OCI-LY3 (cell line): ENCODE data around the gene C13orf46.

Experiments
- H2AFZ ChIP-seq: fragments of 200-600, 300-600 bp; shearing (Covaris generic); 2 replicates; pipeline ENCODE4 v1.6.0; 2014; ENCODE audit warnings: antibody characterized with exemption, low read depth, low read length
- H3K27ac ChIP-seq: fragments of 200-600, 300-600 bp; sonication (generic); 2 replicates; pipeline ENCODE4 v1.5.1; 2014; ENCODE audit warnings: mild to moderate bottlenecking, low read length, moderate library complexity, mixed read lengths
- H3K27me3 ChIP-seq: fragments of 200-600, 300-600 bp; sonication (generic); 2 replicates; pipeline ENCODE4 v1.6.1; 2014; ENCODE audit warnings: low read depth, low read length, mixed read lengths
- H3K36me3 ChIP-seq: fragments of 200-600, 300-600 bp; sonication (generic); replicated peaks from 2 replicates; pipeline ENCODE3; 2014; ENCODE audit warnings: low read depth, low read length, mixed read lengths
- H3K4me1 ChIP-seq: fragments of 300-600, 200-600 bp; sonication (generic); 2 replicates; pipeline ENCODE4 v1.6.1; 2014; ENCODE audit warnings: low read length, mixed read lengths
- H3K4me2 ChIP-seq: fragments of 200-600, 300-600 bp; sonication (generic); 2 replicates; pipeline ENCODE4 v1.6.1; 2014; ENCODE audit warnings: low read length, mixed read lengths
- H3K4me3 ChIP-seq: fragments of 300-600, 200-600 bp; sonication (generic); 2 replicates; pipeline ENCODE4 v1.5.1; 2014; ENCODE audit warnings: antibody characterized with exemption, mild to moderate bottlenecking, low read length, moderate library complexity
- H3K79me2 ChIP-seq: fragments of 300-600, 200-600 bp; shearing (Covaris generic); 2 replicates; pipeline ENCODE4 v1.6.1; 2014; ENCODE audit warnings: mild to moderate bottlenecking, low read length, mixed read lengths
- H3K9ac ChIP-seq: fragments of 300-600, 200-600 bp; shearing (Covaris generic); 2 replicates; pipeline ENCODE4 v1.6.0; 2014; ENCODE audit warnings: mild to moderate bottlenecking, low read length, moderate library complexity
- H3K9me3 ChIP-seq: fragments of 200-600, 300-600 bp; shearing (Covaris generic); 2 replicates; pipeline ENCODE4 v1.6.1; 2014; ENCODE audit warnings: low read length, mixed read lengths; ENCODE audit not compliant: insufficient read depth
- H4K20me1 ChIP-seq: fragments of 200-600, 300-600 bp; sonication (generic); 2 replicates; pipeline ENCODE4 v1.6.1; 2016; ENCODE audit warnings: low read length, mixed read lengths; ENCODE audit not compliant: insufficient read depth
- EZH2phosphoT487 ChIP-seq: fragments of 200-600 bp; shearing (Covaris generic); IDR thresholded peaks from 2 replicates; pipeline ENCODE4 v1.6.1; 2018; ENCODE audit warnings: antibody characterized with exemption, mixed run types, low read depth
- TF ChIP-seq, protein P1 (sequence below): fragments of 200-600, 300-600 bp; sonication (generic); IDR thresholded peaks from 2 replicates; pipeline ENCODE4 v1.5.1; 2014; ENCODE audit warnings: antibody characterized with exemption, low read length, low read depth

C13orf46 gene

DNA sequence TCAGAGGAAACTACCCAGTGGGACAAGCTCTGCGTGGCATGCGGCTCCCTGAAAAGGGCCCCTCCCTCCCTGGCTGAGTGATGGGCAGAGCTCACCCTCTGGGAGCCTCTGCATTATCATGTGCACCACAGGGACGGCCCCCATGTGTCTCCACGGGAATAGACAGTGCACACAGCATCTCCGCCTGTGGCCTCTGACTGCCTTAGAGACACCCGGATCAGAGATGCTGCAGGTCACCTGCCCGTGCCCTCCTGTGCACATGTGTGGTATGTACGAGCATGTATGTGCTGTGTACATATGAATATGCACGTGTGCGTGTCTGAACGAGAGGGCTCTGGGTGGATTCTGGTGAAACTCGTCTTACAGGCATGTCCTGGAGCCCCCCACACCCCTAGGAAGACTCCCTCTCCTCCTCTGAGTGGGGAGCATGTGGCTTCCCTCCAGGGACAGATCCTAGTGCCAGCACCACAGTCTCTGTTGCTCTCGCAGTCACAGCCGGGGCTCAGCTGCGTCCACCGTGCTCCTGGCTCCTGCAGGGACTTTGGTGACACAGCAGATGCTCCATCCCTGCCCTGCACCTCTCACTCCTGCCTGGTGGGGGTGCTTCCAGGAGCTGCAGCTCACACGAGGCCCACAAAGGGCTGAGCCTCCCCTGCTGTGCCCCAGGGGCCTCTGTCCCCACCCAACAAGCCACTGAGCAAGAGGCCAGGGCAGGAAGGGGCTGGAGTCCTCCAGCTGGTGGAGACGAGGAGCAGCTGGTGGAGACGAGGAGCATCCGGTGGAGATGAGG, 19.6 kb downstream of the C13orf46 start:
- no peak overlapping the region for H2AFZ ChIP-seq
- H4K20me1 ChIP-seq, result no peaks in the 10 kb centered on the region
- no peak overlapping the region for H3K4me2 ChIP-seq
- no peaks in the 10 kb centered on the region for H3K36me3 ChIP-seq
- peaks cover 7% of the 10 kb centered on the region for H3K9me3 ChIP-seq
- no peak overlapping the region for H3K27ac ChIP-seq
- TF ChIP-seq, protein P1, sequence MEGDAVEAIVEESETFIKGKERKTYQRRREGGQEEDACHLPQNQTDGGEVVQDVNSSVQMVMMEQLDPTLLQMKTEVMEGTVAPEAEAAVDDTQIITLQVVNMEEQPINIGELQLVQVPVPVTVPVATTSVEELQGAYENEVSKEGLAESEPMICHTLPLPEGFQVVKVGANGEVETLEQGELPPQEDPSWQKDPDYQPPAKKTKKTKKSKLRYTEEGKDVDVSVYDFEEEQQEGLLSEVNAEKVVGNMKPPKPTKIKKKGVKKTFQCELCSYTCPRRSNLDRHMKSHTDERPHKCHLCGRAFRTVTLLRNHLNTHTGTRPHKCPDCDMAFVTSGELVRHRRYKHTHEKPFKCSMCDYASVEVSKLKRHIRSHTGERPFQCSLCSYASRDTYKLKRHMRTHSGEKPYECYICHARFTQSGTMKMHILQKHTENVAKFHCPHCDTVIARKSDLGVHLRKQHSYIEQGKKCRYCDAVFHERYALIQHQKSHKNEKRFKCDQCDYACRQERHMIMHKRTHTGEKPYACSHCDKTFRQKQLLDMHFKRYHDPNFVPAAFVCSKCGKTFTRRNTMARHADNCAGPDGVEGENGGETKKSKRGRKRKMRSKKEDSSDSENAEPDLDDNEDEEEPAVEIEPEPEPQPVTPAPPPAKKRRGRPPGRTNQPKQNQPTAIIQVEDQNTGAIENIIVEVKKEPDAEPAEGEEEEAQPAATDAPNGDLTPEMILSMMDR, result no peak
- no peaks in the 10 kb centered on the region for H3K27me3 ChIP-seq
- H3K4me1 ChIP-seq, result no peaks in the 10 kb centered on the region
- H3K9ac ChIP-seq, result no peak overlapping the region
- no peak overlapping the region for H3K4me3 ChIP-seq
- H3K79me2 ChIP-seq, result no peaks in the 10 kb centered on the region

DNA sequence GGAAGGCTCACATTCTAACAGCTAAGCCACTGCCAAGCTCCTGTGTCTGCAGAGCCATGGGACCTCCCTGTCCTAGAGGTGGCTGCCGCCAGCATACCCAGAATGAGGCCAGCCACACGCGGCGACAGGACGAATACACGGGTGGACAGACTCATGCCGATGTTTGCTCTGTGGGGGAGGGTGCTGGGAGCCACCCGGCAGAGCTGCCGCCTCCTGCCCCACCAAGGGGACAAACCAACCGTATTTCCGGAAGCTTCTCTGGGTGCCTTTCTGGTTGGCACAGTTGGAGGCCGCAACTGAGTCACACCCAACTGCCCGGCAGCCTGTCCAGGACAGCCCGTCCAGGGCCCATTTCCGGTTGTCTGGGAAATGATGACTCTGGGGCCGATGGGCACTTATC, 20.3 kb downstream of the C13orf46 start:
- no peaks in the 10 kb centered on the region for H4K20me1 ChIP-seq
- no peak overlapping the region for H3K27ac ChIP-seq
- H3K9me3 ChIP-seq, result no peaks in the 10 kb centered on the region
- H3K27me3 ChIP-seq, result no peaks in the 10 kb centered on the region
- TF ChIP-seq EZH2phosphoT487, result no peak
- TF ChIP-seq, protein P1, result no peak
- H3K79me2 ChIP-seq, result no peaks in the 10 kb centered on the region
- no peak overlapping the region for H3K4me3 ChIP-seq
- H3K4me2 ChIP-seq, result no peak overlapping the region
- H3K4me1 ChIP-seq, result no peaks in the 10 kb centered on the region
- no peak overlapping the region for H3K9ac ChIP-seq
- H2AFZ ChIP-seq, result no peak overlapping the region
- H3K36me3 ChIP-seq, result no peaks in the 10 kb centered on the region

DNA sequence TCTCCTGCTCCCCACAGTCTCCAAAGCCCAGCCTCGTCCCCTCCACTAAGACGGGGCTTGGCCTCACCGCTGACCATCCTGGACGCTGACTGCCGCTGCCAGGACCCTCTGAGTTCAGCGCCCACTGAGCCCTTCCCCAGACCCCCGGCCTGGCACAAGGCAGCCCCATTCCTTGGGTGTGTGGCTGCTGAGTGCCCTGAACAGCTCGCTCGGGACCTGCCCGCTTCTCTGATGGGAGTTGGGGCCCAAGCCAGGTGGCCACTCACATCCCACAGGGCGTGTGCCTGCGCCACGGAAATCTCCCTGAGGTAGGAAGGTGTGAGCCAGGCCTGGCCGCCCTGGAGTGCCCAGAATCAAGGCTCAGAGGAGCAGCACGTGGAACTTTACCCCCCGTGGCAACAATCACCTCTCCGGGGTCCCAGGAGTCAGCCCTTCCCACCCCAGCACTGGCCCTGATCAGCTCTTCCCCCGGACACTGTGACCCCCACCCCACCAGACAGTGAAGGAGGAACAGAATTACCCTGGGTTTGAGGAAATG, 20.8 kb downstream of the C13orf46 start:
- Histone ChIP-seq H3K9me3 (no peaks in the 10 kb centered on the region), H4K20me1 (no peaks in the 10 kb centered on the region), H3K79me2 (no peaks in the 10 kb centered on the region), H3K9ac (no peak overlapping the region), H3K4me3 (no peak overlapping the region), H3K27me3 (no peaks in the 10 kb centered on the region), H3K4me2 (no peak overlapping the region), H3K4me1 (no peaks in the 10 kb centered on the region), H2AFZ (no peak overlapping the region), H3K27ac (no peak overlapping the region), H3K36me3 (no peaks in the 10 kb centered on the region)
- TF ChIP-seq, protein P1, result no peak
- TF ChIP-seq EZH2phosphoT487, result no peak

DNA sequence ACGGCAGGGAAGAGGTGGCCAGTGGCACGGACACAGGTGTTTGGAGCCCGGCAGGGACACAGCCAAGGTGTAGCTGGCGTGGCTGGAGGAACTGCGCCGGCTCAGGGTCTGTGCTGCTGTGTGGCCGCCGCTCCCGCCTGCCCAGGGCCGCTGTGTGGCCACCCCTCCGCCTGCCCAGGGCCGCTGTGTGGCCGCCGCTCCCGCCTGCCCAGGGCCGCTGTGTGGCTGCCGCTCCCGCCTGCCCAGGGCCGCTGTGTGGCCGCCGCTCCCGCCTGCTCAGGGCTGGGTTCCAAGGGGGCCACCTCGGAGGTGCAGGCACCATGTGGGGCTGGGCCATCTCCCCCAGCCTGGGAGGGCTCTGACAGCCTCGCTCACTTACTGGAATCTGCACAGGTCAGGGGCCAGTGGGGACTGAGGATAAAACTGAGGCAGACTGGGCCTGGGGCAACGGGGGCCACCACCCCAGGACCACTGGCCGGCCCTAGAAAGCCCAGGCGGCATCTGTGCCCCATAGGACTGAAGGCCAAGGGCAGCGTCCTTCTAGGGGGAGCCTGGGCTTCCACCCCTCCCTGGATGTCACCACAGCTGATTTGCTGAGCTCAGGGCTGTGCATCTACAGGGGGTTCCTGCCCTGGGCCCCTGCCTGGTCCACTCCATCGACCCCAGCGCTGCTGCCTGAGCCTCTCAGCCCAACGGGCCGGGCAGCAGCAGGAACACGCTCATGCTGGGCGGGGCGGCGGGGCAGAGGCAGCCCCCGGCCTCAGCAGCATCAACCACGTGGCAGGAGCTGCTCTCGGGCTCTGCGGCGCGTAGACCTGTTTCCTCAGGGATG, 21.5 kb downstream of the C13orf46 start:
- H3K4me3 ChIP-seq, result no peak overlapping the region
- no peak overlapping the region for H3K9ac ChIP-seq
- no peaks in the 10 kb centered on the region for H3K9me3 ChIP-seq
- H3K36me3 ChIP-seq, result no peaks in the 10 kb centered on the region
- no peaks in the 10 kb centered on the region for H3K27me3 ChIP-seq
- H3K27ac ChIP-seq, result no peak overlapping the region
- TF ChIP-seq, protein P1, result no peak
- TF ChIP-seq EZH2phosphoT487, result no peak
- H4K20me1 ChIP-seq, result no peaks in the 10 kb centered on the region
- H3K4me2 ChIP-seq, result no peak overlapping the region
- H3K4me1 ChIP-seq, result no peaks in the 10 kb centered on the region
- H2AFZ ChIP-seq, result no peak overlapping the region
- H3K79me2 ChIP-seq, result no peaks in the 10 kb centered on the region
